Measurements from ENCODE around the gene MATN4. TPM values are rescaled to one million over a fixed set of nuclear protein-coding genes. Genes with fewer than 3 reads are reported as not detected.

The MATN4 gene
- total RNA-seq, 1 experiment from 2014 or later: 0.64 TPM

DNA sequence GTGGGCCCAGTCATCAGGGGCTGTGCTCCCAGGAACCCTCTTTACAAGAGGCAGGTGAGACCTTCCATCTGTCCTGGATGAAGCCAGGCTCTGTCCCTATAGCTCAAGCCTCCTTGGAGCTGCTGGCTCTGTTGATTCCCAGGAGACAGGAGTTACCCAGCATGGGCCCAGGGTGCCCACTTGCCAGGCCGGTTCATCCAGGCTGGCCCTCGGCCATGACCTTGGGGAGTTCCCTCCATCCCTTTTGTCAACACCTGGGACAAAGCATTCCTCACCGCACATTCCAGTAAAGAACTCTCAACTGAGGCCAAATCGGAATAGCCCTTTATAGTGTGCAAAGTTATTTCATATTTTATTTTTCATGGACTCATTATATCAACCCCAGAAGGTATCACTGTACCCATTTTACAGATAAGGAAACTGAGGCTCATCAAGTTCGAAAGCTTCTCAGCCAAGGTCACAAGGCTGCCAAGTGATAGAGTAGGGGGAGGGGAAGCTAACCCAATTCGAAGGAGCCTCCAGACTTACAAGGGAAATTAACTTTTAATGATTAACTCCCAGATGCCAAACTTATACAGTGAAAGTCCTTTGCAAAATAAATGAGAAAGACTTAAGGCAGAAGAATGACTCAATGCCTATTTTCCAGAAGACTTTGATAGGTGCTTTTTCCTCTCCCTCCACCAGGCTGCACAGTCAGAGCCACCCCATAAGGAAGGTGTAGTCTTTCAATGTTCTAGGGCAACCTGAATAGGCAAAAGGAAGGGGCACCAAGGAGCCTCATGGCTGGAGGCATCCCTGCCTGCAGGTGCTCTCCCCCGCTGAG, 21.6 kb upstream of the MATN4 start:
- H3K27me3 ChIP-seq (ENCODE audit: insufficient read depth, low read length): no peaks in the 10 kb centered on the region
- ATAC-seq (no peak; the same call in 1 of the 2 replicates), DNase-seq (ENCODE audit: low read depth, low spot score) (no peak)
- H3K9me3 ChIP-seq (ENCODE audit: control insufficient read depth in 1 of 2, insufficient read depth in 1 of 2, low read depth in 1 of 2, low read length in 2 of 2): no peaks in the 10 kb centered on the region
- no peak overlapping the region for H3K9ac ChIP-seq (ENCODE audit: low read length)
- H3K27ac ChIP-seq (ENCODE audit: low read depth, low read length): no peak overlapping the region
- H3K4me1 ChIP-seq (ENCODE audit: control insufficient read depth in 1 of 2, insufficient read depth in 2 of 2, low read length in 2 of 2): no peaks in the 10 kb centered on the region
- no peaks in the 10 kb centered on the region for H3K9me2 ChIP-seq (ENCODE audit: insufficient read depth)
- H4K20me1 ChIP-seq (ENCODE audit: insufficient read depth): peaks cover 3% of the 10 kb centered on the region; the same call in 1 of the 2 replicates
- ChIA-PET RAD21 (ENCODE audit: low non-redundant PET in 1 of 2, low total read pairs in 2 of 2, uncharacterized antibody in 2 of 2, unreplicated experiment in 2 of 2) (no interaction called here), CTCF (interaction anchor here (1.0 kb wide), 1 partner anchor 107 kb away, joined by 4 read pairs; no protein-coding TSS in a partner anchor), POLR2A (no interaction called here)
- H2AFZ ChIP-seq (ENCODE audit: low read depth, low read length, poor library complexity, severe bottlenecking): no peak overlapping the region
- no peak overlapping the region for H3K4me3 ChIP-seq (replicated peaks in 1 of 2; ENCODE audit: low read depth in 1 of 2, low read length in 2 of 2)
- no peak for TF ChIP-seq POLR2A (IDR thresholded peaks at IDR 0.05; ENCODE audit: borderline replicate concordance, extremely low read depth, insufficient read depth, insufficient read length)
- TF ChIP-seq, protein P1, sequence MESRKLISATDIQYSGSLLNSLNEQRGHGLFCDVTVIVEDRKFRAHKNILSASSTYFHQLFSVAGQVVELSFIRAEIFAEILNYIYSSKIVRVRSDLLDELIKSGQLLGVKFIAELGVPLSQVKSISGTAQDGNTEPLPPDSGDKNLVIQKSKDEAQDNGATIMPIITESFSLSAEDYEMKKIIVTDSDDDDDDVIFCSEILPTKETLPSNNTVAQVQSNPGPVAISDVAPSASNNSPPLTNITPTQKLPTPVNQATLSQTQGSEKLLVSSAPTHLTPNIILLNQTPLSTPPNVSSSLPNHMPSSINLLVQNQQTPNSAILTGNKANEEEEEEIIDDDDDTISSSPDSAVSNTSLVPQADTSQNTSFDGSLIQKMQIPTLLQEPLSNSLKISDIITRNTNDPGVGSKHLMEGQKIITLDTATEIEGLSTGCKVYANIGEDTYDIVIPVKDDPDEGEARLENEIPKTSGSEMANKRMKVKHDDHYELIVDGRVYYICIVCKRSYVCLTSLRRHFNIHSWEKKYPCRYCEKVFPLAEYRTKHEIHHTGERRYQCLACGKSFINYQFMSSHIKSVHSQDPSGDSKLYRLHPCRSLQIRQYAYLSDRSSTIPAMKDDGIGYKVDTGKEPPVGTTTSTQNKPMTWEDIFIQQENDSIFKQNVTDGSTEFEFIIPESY (IDR thresholded peaks at IDR 0.05; ENCODE audit: extremely low read depth, insufficient replicate concordance, low read length): no peak
- TF ChIP-seq, protein P2, sequence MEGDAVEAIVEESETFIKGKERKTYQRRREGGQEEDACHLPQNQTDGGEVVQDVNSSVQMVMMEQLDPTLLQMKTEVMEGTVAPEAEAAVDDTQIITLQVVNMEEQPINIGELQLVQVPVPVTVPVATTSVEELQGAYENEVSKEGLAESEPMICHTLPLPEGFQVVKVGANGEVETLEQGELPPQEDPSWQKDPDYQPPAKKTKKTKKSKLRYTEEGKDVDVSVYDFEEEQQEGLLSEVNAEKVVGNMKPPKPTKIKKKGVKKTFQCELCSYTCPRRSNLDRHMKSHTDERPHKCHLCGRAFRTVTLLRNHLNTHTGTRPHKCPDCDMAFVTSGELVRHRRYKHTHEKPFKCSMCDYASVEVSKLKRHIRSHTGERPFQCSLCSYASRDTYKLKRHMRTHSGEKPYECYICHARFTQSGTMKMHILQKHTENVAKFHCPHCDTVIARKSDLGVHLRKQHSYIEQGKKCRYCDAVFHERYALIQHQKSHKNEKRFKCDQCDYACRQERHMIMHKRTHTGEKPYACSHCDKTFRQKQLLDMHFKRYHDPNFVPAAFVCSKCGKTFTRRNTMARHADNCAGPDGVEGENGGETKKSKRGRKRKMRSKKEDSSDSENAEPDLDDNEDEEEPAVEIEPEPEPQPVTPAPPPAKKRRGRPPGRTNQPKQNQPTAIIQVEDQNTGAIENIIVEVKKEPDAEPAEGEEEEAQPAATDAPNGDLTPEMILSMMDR (IDR thresholded peaks at IDR 0.05 in 2 of 3, conservative IDR thresholded peaks at IDR 0.05 in 1 of 3; ENCODE audit: borderline replicate concordance in 1 of 3, insufficient read depth in 1 of 3, low read depth in 2 of 3, low read length in 2 of 3): 0 out of 6 replicates have a peak, but pooled peaks of 1 of the 3 experiments have one; percentile 10
- no peak for TF ChIP-seq TCF7L2 (IDR thresholded peaks at IDR 0.05; ENCODE audit: borderline replicate concordance, extremely low read depth, insufficient read depth, insufficient read length)
- H3K36me3 ChIP-seq (ENCODE audit: control insufficient read depth in 1 of 2, insufficient read depth in 2 of 2, low read length in 2 of 2): peaks cover 32 to 54% of the 10 kb centered on the region in 2 experiments
- BruUV-seq (replicated peaks): no TSS peak
- H3K4me2 ChIP-seq (ENCODE audit: low read length): no peak overlapping the region
- peaks cover 16% of the 10 kb centered on the region; the same call in 1 of the 2 replicates for H3K79me2 ChIP-seq (ENCODE audit: insufficient read depth, low read length)
- intact Hi-C loops (cut with micrococcal nuclease): no loop called here
